22Rv1 (cell line): ENCODE results near the gene LNPEP.

Experiments
- CTCF ChIP-seq: fragments of 450-650 bp; IDR thresholded peaks from 2 replicates; pipeline ENCODE4 v1.5.1; 2017; ENCODE audit warnings: mild to moderate bottlenecking
- ZFX ChIP-seq: fragments of 450-650 bp; IDR thresholded peaks from 2 replicates; pipeline ENCODE4 v1.6.1; 2017; ENCODE audit warnings: antibody characterized with exemption, borderline replicate concordance

DNA sequence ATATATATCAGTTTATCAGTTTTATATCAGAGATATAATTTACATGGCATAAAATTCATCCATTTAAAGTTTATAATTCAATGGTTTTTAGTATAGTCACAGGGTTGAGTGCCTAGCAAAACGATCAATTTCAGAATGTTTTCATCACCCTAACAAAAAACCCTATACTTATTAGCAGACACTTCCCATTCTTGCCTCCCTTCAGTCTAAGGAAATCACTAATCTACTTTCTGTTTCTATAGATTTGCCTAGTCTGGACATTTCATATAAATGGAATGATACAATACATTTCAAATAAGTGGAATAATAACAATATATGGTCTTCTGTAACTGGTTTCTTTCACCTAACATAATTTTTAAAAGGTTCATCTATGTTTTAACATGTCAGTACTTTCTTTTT, 9.6 kb upstream of the LNPEP start:
- TF ChIP-seq CTCF, result no peak
- TF ChIP-seq ZFX, result no peak
